GM19193 (cell line): ENCODE data around the gene L2HGDH.

ENCODE experiments used
- POLR2A ChIP-seq: IDR thresholded peaks from 4 replicates; pipeline ENCODE4 v1.6.1; 2011; ENCODE audit not compliant: insufficient read depth, insufficient read length; ENCODE audit errors: extremely low read depth

The L2HGDH gene

GRCh38 chr14:50344116-50344775, 32.2 kb upstream of the L2HGDH start:
- no peak for TF ChIP-seq POLR2A

- TF ChIP-seq POLR2A = no peak
Measured at GRCh38 chr14:50343434-50343833, 31.4 kb upstream of the L2HGDH start.

- TF ChIP-seq POLR2A = no peak
Measured at GRCh38 chr14:50342221-50343078, 30.4 kb upstream of the L2HGDH start.

GRCh38 chr14:50340963-50341362, 28.9 kb upstream of the L2HGDH start:
- TF ChIP-seq POLR2A = no peak

DNA sequence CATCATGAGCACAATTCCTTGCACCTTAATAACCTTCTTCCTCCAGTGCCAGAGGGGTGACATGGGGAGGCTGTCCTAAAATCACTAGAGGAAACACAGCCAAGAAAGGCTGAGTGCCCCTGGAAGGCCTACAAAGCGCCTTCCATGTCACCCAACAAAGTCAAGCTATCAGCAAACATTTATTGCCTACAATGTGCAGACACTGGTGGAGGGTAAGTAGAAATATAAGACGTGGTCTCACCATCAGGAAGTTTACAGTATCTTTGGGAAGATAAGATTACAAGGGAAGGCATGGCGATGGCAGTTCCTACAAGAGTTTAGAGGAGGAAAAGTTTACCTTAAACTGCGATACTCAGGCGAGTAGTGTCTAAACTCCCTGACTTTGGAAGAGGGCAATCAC, 28.0 kb upstream of the L2HGDH start:
- no peak for TF ChIP-seq POLR2A

DNA sequence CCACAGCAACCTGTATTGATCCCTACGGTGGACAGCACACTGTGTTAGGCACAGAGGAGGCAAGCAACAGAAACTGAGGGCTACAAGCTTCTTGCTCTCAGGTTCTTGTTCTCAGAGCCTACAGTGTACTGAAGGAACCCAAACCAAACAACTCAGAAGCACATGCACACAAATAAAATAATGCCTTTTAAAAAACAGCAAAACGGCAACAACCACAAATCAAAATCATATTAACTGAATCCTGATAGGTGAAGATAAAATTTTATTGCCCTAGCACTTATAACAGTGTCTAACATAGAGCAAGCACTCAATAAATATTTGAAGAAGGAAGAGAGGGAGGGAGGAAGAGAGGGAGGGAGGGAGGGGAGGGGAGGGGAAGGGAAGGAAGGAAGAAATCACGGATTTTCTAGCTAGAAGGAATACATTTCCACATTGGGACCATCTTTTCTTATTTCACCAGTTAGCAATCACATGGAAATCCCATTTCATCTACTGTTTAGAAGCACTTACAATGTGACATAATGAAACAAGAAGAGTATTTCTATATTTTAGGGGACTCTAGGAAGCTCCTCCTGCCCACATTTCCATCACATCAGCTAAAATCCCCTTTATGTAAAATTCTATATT, 27.3 kb upstream of the L2HGDH start:
- no peak for TF ChIP-seq POLR2A

DNA sequence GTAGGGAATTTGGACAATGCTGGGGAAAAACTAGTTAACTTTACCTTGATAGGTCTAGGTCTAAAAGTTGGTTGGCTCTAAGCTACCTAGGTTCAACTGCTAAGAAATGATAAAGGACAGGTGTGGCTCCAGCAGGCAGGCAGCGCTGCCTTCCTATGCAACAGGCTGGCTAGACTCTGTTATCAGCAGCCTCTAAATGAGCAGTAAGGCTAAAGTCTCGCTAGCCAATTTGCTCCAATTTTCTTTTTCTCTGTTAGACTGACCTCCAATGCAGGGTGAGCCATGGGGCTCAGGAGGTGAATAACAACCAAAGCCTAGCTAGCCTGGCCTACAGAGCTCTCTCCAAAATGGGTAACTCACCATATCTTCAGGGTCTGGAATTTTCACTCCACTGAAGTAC, 26.6 kb upstream of the L2HGDH start:
- TF ChIP-seq POLR2A = no peak

- TF ChIP-seq POLR2A = no peak
Measured at GRCh38 chr14:50335989-50336824, 24.2 kb upstream of the L2HGDH start.

DNA sequence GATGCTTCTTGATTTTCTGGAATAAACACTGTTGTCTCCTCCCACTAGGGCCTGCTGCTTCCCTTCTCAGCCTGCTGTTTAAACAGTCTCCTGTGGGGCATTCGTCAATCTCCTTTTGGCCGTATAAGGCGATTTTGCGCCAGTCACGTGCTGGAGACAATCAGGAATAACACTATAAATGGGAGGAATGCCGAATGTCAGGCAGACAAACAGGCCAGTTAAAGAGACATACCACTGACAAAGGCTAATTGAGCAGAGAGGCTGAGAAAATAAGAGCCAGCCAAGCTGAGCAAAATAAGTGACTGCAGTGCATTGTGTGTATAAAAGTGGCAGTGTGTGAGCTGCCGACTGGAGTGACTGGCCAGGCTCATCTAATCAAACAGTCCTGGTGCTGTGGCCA, 23.4 kb upstream of the L2HGDH start:
- TF ChIP-seq POLR2A = no peak

- no peak for TF ChIP-seq POLR2A
Measured at GRCh38 chr14:50334211-50334610, 22.2 kb upstream of the L2HGDH start.

- TF ChIP-seq POLR2A = no peak
Measured at GRCh38 chr14:50333014-50333509, 21.0 kb upstream of the L2HGDH start.

- TF ChIP-seq POLR2A = no peak
Measured at GRCh38 chr14:50331596-50331995, 19.6 kb upstream of the L2HGDH start.

DNA sequence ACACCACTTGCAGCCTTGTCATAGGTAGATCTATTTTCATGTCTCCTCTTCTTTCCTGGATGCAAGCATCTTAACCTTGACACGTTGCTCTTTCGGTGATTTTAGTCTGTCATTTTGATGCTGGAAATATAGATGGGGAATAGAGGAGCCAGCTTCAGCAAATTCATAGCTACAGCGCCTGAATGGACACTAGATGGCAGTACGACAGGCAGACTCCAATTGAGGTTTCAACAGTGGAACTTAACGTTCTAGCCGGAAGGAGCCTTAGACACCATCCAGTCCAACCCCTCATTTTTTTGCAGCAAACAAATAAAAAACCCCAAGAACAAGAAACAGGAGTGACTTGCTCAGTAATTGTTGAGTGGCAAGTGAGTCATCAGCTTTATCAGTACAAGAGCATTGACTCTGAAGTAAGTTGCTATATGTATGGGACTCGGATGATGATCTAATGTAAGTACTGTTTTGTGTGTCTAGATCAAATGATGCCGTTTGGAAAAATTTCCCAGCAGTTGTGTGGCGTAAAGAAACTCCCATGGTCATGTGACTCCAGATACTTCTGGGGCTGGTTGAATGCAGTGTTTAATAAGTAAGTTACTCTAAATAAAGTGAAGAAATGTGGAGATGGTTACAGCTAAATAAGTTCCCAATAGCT, 9.1 kb upstream of the L2HGDH start:
- no peak for TF ChIP-seq POLR2A

DNA sequence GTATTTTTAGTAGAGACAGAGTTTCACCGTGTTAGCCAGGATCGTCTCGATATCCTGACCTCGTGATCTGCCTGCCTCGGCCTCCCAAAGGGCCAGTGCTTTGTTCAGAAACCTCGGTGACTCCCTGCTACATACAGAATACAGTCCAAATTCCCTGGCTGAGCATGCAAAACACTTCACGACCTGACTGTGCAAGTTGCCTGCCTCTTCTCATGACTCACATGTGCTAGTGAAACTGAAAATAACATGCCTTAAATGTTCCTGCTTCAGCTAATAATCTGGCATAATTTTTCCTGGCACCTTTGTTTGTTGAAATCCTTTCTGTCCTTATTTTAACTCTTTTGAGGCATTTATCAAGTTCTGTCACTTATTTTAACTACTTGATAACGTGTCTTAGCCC, 8.3 kb upstream of the L2HGDH start:
- no peak for TF ChIP-seq POLR2A
